ENCODE data around the gene TREM1.

The TREM1 gene

DNA sequence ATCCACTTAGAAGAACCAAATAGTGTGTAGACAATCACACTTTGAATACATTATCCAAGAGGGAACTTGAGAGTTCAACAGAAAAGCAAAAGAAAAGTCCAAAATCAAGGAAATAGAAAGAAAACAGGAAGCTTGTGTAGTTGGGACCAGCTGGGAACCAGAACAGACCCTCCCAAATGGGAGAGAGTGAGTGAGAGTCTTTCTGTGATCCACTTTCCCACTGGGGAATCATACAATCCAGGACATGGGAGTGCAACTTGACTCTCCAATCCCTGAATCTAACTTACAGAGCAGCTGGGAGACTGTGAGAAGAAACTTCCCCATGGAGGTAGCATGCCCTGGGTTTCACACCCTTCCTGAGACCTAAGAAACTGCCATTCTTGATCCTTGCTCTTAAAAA is 31.4 kb downstream of the TREM1 start:
- ATAC-seq: no peak
- no peak for TF ChIP-seq ZFP30 (CRISPR knock-in tag; IDR thresholded peaks at IDR 0.05)
- no peak for TF ChIP-seq TCF4 (CRISPR knock-in tag; IDR thresholded peaks at IDR 0.05; ENCODE audit: borderline replicate concordance)
- no peak for TF ChIP-seq ZNF8 (CRISPR knock-in tag; IDR thresholded peaks at IDR 0.05)
- no peak for TF ChIP-seq ZNF565 (CRISPR knock-in tag; conservative IDR thresholded peaks at IDR 0.05; ENCODE audit: low read depth)
- no peak for TF ChIP-seq PPARA (CRISPR knock-in tag; IDR thresholded peaks at IDR 0.05; ENCODE audit: borderline replicate concordance)
- no peak for TF ChIP-seq ZNF70 (CRISPR knock-in tag; IDR thresholded peaks at IDR 0.05)
- TF ChIP-seq GLIS3 (CRISPR knock-in tag; IDR thresholded peaks at IDR 0.05): no peak
- TF ChIP-seq OSR1 (CRISPR knock-in tag; IDR thresholded peaks at IDR 0.05): no peak
- TF ChIP-seq TOX (CRISPR knock-in tag; IDR thresholded peaks at IDR 0.05; ENCODE audit: borderline replicate concordance): no peak
- TF ChIP-seq, protein P1, sequence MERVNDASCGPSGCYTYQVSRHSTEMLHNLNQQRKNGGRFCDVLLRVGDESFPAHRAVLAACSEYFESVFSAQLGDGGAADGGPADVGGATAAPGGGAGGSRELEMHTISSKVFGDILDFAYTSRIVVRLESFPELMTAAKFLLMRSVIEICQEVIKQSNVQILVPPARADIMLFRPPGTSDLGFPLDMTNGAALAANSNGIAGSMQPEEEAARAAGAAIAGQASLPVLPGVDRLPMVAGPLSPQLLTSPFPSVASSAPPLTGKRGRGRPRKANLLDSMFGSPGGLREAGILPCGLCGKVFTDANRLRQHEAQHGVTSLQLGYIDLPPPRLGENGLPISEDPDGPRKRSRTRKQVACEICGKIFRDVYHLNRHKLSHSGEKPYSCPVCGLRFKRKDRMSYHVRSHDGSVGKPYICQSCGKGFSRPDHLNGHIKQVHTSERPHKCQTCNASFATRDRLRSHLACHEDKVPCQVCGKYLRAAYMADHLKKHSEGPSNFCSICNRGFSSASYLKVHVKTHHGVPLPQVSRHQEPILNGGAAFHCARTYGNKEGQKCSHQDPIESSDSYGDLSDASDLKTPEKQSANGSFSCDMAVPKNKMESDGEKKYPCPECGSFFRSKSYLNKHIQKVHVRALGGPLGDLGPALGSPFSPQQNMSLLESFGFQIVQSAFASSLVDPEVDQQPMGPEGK (CRISPR knock-in tag; IDR thresholded peaks at IDR 0.05; ENCODE audit: borderline replicate concordance): no peak
- TF ChIP-seq CSDC2 (CRISPR knock-in tag; IDR thresholded peaks at IDR 0.05): no peak
- TF ChIP-seq, protein P2, sequence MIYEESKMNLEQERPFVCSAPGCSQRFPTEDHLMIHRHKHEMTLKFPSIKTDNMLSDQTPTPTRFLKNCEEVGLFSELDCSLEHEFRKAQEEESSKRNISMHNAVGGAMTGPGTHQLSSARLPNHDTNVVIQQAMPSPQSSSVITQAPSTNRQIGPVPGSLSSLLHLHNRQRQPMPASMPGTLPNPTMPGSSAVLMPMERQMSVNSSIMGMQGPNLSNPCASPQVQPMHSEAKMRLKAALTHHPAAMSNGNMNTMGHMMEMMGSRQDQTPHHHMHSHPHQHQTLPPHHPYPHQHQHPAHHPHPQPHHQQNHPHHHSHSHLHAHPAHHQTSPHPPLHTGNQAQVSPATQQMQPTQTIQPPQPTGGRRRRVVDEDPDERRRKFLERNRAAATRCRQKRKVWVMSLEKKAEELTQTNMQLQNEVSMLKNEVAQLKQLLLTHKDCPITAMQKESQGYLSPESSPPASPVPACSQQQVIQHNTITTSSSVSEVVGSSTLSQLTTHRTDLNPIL (CRISPR knock-in tag; IDR thresholded peaks at IDR 0.05; ENCODE audit: low read depth): no peak
- TF ChIP-seq, protein P3, sequence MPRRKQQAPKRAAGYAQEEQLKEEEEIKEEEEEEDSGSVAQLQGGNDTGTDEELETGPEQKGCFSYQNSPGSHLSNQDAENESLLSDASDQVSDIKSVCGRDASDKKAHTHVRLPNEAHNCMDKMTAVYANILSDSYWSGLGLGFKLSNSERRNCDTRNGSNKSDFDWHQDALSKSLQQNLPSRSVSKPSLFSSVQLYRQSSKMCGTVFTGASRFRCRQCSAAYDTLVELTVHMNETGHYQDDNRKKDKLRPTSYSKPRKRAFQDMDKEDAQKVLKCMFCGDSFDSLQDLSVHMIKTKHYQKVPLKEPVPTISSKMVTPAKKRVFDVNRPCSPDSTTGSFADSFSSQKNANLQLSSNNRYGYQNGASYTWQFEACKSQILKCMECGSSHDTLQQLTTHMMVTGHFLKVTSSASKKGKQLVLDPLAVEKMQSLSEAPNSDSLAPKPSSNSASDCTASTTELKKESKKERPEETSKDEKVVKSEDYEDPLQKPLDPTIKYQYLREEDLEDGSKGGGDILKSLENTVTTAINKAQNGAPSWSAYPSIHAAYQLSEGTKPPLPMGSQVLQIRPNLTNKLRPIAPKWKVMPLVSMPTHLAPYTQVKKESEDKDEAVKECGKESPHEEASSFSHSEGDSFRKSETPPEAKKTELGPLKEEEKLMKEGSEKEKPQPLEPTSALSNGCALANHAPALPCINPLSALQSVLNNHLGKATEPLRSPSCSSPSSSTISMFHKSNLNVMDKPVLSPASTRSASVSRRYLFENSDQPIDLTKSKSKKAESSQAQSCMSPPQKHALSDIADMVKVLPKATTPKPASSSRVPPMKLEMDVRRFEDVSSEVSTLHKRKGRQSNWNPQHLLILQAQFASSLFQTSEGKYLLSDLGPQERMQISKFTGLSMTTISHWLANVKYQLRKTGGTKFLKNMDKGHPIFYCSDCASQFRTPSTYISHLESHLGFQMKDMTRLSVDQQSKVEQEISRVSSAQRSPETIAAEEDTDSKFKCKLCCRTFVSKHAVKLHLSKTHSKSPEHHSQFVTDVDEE (CRISPR knock-in tag; IDR thresholded peaks at IDR 0.05): no peak
- no peak for TF ChIP-seq ZFP3 (CRISPR knock-in tag; IDR thresholded peaks at IDR 0.05)
- TF ChIP-seq, protein P4, sequence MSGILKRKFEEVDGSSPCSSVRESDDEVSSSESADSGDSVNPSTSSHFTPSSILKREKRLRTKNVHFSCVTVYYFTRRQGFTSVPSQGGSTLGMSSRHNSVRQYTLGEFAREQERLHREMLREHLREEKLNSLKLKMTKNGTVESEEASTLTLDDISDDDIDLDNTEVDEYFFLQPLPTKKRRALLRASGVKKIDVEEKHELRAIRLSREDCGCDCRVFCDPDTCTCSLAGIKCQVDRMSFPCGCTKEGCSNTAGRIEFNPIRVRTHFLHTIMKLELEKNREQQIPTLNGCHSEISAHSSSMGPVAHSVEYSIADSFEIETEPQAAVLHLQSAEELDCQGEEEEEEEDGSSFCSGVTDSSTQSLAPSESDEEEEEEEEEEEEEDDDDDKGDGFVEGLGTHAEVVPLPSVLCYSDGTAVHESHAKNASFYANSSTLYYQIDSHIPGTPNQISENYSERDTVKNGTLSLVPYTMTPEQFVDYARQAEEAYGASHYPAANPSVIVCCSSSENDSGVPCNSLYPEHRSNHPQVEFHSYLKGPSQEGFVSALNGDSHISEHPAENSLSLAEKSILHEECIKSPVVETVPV (CRISPR knock-in tag; IDR thresholded peaks at IDR 0.05): no peak
- TF ChIP-seq, protein P5, sequence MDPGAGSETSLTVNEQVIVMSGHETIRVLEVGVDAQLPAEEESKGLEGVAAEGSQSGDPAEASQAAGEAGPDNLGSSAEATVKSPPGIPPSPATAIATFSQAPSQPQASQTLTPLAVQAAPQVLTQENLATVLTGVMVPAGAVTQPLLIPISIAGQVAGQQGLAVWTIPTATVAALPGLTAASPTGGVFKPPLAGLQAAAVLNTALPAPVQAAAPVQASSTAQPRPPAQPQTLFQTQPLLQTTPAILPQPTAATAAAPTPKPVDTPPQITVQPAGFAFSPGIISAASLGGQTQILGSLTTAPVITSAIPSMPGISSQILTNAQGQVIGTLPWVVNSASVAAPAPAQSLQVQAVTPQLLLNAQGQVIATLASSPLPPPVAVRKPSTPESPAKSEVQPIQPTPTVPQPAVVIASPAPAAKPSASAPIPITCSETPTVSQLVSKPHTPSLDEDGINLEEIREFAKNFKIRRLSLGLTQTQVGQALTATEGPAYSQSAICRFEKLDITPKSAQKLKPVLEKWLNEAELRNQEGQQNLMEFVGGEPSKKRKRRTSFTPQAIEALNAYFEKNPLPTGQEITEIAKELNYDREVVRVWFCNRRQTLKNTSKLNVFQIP (CRISPR knock-in tag; IDR thresholded peaks at IDR 0.05; ENCODE audit: borderline replicate concordance, low read depth): no peak
- no peak for TF ChIP-seq SNAI2 (CRISPR knock-in tag; IDR thresholded peaks at IDR 0.05)
- TF ChIP-seq BACH2 (CRISPR knock-in tag; IDR thresholded peaks at IDR 0.05; ENCODE audit: borderline replicate concordance): no peak
- no peak for TF ChIP-seq ARNTL (CRISPR knock-in tag; IDR thresholded peaks at IDR 0.05; ENCODE audit: borderline replicate concordance, low read depth)
- TF ChIP-seq ZC3H10 (CRISPR knock-in tag; IDR thresholded peaks at IDR 0.05): no peak

DNA sequence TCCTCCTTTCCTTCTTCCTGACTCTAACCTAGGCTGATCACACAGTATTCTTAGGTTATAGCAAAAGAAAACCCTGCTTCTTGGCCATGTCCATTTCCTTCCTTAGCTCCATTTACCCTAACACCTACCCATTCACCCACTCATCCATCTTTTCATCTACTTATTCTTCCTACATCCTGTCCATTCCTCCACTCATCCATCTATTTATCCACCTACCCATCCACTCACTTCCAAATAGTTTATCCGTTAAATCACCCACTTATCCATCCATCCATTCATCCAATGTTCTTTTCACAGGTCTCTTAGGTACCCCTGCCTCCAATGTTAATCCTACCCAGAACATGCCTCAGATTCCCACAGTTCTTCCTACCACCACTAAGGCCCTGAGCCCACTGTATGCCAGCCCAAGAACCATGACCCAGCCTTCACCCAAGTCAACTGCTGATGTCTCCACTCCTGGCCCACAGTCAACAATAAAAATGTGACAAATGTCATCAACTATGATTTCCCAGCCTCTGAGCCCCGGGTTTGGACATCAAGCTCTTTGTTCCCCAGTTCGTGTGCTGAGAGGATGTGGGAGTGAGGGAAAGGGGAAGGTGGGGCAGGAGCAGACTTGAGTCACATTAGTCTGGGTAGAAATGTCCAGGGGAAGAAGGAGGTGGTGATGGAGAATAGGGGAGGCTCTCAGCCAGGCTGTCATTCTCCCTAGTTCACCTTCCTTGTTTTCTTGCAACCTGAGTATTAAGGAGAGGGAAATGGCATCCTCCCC is 33.9 kb downstream of the TREM1 start:
- TF ChIP-seq, protein P5 (CRISPR knock-in tag; IDR thresholded peaks at IDR 0.05; ENCODE audit: borderline replicate concordance, low read depth): no peak
- ATAC-seq: no peak
